ENCODE results near the gene URB2.
"Not testable (repeated sequence)": the region's sequence is repeated elsewhere in the genome, so short reads cannot be mapped to it uniquely, and the experiment has no call there.

The URB2 gene

GRCh38 chr1:229704157-229704556, 78.1 kb downstream of the URB2 start:
- Histone ChIP-seq H2AFZ (ENCODE audit: low read length) (no peak overlapping the region), H3K4me1 (ENCODE audit: low read length) (no peaks in the 10 kb centered on the region), H3K27me3 (replicated peaks; ENCODE audit: insufficient read depth, low read length) (no peaks in the 10 kb centered on the region), H3F3A (ENCODE audit: insufficient read depth, low read length) (no peaks in the 10 kb centered on the region), H4K20me1 (ENCODE audit: insufficient read depth, low read length) (no peaks in the 10 kb centered on the region), H3K9me2 (replicated peaks; ENCODE audit: insufficient read depth, low read length) (no peaks in the 10 kb centered on the region), H3K27ac (ENCODE audit: low read length) (no peak overlapping the region), H3K9ac (ENCODE audit: low read length) (no peak overlapping the region), H3K79me2 (ENCODE audit: low read length) (no peaks in the 10 kb centered on the region), H3K9me3 (replicated peaks; ENCODE audit: insufficient read depth, low read length) (no peaks in the 10 kb centered on the region), H3K4me3 (ENCODE audit: low read length) (no peak overlapping the region), H3K4me2 (ENCODE audit: low read depth, low read length) (no peak overlapping the region), H3K36me3 (replicated peaks; ENCODE audit: insufficient read depth, low read length) (no peaks in the 10 kb centered on the region)
- TF ChIP-seq CTCF (IDR thresholded peaks at IDR 0.05; ENCODE audit: low read length) = no peak
- TF ChIP-seq EZH2 (optimal IDR thresholded peaks at IDR 0.05; ENCODE audit: low read depth, low read length) = no peak
- no peak for DNase-seq

GRCh38 chr1:229705152-229705551, 79.1 kb downstream of the URB2 start:
- not testable (repeated sequence) for DNase-seq; H3K27me3 ChIP-seq (replicated peaks; ENCODE audit: insufficient read depth, low read length); H4K20me1 ChIP-seq (ENCODE audit: insufficient read depth, low read length); H3K27ac ChIP-seq (ENCODE audit: low read length); H3F3A ChIP-seq (ENCODE audit: insufficient read depth, low read length); H3K4me1 ChIP-seq (ENCODE audit: low read length); H3K36me3 ChIP-seq (replicated peaks; ENCODE audit: insufficient read depth, low read length); H3K9me3 ChIP-seq (replicated peaks; ENCODE audit: insufficient read depth, low read length); H3K4me3 ChIP-seq (ENCODE audit: low read length); H3K9me2 ChIP-seq (replicated peaks; ENCODE audit: insufficient read depth, low read length); H2AFZ ChIP-seq (ENCODE audit: low read length); H3K9ac ChIP-seq (ENCODE audit: low read length); H3K4me2 ChIP-seq (ENCODE audit: low read depth, low read length); H3K79me2 ChIP-seq (ENCODE audit: low read length)

DNA sequence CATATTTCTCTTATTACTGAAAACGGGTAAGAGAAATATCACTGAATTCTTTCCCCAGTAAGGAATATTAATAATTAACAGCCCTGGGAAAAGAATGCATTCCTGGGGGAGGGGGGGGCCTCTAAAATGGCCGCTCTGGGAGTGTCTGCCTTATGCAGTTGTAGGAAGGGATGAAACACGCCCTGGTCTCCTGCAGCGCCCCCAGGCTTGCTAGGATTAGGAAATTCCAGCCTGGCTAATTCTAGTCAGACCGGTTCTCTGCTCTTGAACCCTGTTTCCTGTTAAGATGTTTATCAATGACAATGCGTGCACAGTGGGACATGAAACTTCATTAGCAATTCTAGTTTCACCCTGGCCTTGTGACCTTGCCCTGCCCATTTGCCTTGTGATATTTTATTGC, 81.1 kb downstream of the URB2 start:
- H3K4me1 ChIP-seq (ENCODE audit: low read length); H2AFZ ChIP-seq (ENCODE audit: low read length); H3K4me2 ChIP-seq (ENCODE audit: low read depth, low read length); H3K27ac ChIP-seq (ENCODE audit: low read length); H3K79me2 ChIP-seq (ENCODE audit: low read length); H3K27me3 ChIP-seq (replicated peaks; ENCODE audit: insufficient read depth, low read length); H3K36me3 ChIP-seq (replicated peaks; ENCODE audit: insufficient read depth, low read length); H3K9ac ChIP-seq (ENCODE audit: low read length); DNase-seq; H3K9me3 ChIP-seq (replicated peaks; ENCODE audit: insufficient read depth, low read length); H3K4me3 ChIP-seq (ENCODE audit: low read length); H3F3A ChIP-seq (ENCODE audit: insufficient read depth, low read length); H4K20me1 ChIP-seq (ENCODE audit: insufficient read depth, low read length); H3K9me2 ChIP-seq (replicated peaks; ENCODE audit: insufficient read depth, low read length): not testable (repeated sequence)

DNA sequence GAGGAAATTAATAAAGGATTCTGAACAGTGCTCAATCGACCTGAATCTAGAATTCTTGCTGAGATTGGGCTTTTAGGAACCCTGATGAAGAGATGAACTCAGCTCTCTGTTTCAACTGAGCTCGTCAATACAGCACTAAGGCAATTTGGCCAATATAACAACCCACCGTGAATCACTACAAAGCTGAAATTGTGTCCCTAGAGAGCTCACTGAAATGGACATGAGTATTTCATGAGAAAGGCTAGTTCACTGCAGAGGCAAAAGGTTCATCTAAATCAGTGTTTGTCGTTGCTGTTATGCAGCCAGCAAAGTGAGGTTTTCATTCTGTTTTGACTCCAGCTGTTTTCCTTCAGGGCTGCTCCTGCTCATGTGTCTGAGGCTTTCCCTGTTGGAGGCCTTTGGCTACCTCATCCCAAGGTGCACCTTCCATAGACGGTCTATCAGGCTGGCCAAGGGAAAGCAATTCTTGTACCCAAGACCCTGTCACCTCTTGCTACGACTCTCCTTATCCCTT, 83.5 kb downstream of the URB2 start:
- H3K9ac ChIP-seq (ENCODE audit: low read length) = no peak overlapping the region
- H3K4me2 ChIP-seq (ENCODE audit: low read depth, low read length) = no peak overlapping the region
- no peaks in the 10 kb centered on the region for H3K36me3 ChIP-seq (replicated peaks; ENCODE audit: insufficient read depth, low read length)
- no peaks in the 10 kb centered on the region for H3K4me1 ChIP-seq (ENCODE audit: low read length)
- no peak for DNase-seq
- no peaks in the 10 kb centered on the region for H3K27me3 ChIP-seq (replicated peaks; ENCODE audit: insufficient read depth, low read length)
- H3K4me3 ChIP-seq (ENCODE audit: low read length) = no peak overlapping the region
- H3K27ac ChIP-seq (ENCODE audit: low read length) = no peak overlapping the region
- H4K20me1 ChIP-seq (ENCODE audit: insufficient read depth, low read length) = no peaks in the 10 kb centered on the region
- H3F3A ChIP-seq (ENCODE audit: insufficient read depth, low read length) = no peaks in the 10 kb centered on the region
- H2AFZ ChIP-seq (ENCODE audit: low read length) = no peak overlapping the region
- no peaks in the 10 kb centered on the region for H3K9me3 ChIP-seq (replicated peaks; ENCODE audit: insufficient read depth, low read length)
- H3K79me2 ChIP-seq (ENCODE audit: low read length) = no peaks in the 10 kb centered on the region
- H3K9me2 ChIP-seq (replicated peaks; ENCODE audit: insufficient read depth, low read length) = no peaks in the 10 kb centered on the region
- TF ChIP-seq EZH2phosphoT487 (IDR thresholded peaks at IDR 0.05; ENCODE audit: low read length) (no peak), CTCF (IDR thresholded peaks at IDR 0.05; ENCODE audit: low read length) (no peak), EZH2 (optimal IDR thresholded peaks at IDR 0.05; ENCODE audit: low read depth, low read length) (no peak)

Data from MM.1S (cell line).